HL-60 (cell line): ENCODE measurements around the gene MACF1.

Experiments used
- CTCF ChIP-seq: IDR thresholded peaks from one replicate; pipeline ENCODE4 v1.5.1; 2011; ENCODE audit warnings: low read length, control low read depth, inconsistent platforms; ENCODE audit not compliant: insufficient read depth
- GABPA ChIP-seq: IDR thresholded peaks from 2 replicates; pipeline ENCODE4 v1.6.1; 2012; ENCODE audit warnings: low read depth
- POLR2AphosphoS5 ChIP-seq: IDR thresholded peaks from 2 replicates; pipeline ENCODE4 v1.6.1; 2012; ENCODE audit warnings: low read depth
- REST ChIP-seq: IDR thresholded peaks from 2 replicates; pipeline ENCODE4 v1.6.1; 2012; ENCODE audit warnings: low read depth; ENCODE audit not compliant: insufficient replicate concordance
- SPI1 ChIP-seq: IDR thresholded peaks from 2 replicates; pipeline ENCODE4 v1.6.1; 2012; ENCODE audit warnings: low read depth, mild to moderate bottlenecking, borderline replicate concordance

GRCh38 chr1:39324888-39325287 is 120.4 kb downstream of the MACF1 start:
- no peak for TF ChIP-seq CTCF
- no peak for TF ChIP-seq POLR2AphosphoS5
- TF ChIP-seq REST = no peak
- TF ChIP-seq GABPA = no peak
- no peak for TF ChIP-seq SPI1
